IPS DF 19.7 (cell line): Measurements from ENCODE around the gene TRMT5.

ENCODE experiments used
- DNase-seq: peaks from one replicate; pipeline ENCODE4 v3.0.0-alpha.2; 2013; ENCODE audit warnings: low read depth, low spot score

Gene TRMT5

DNA sequence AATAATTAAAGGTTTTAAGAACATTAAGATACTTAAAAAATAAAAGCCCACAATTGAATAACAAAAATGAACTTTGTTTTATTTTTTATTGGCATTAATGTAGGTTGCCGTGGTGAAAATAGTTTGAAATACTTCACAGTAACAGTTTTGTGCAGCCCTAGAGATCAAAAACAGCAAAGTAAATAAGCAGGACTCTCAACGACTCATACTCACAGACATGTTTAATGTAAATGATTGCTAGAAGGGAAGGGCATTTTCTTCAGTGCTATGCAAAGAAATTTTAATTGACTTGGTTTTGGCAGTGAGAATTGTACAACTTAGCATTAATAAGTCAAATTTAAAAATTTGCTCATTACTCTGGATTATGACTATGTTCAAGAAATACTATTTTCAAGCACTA, 16.0 kb downstream of the TRMT5 start:
- no peak for DNase-seq

DNA sequence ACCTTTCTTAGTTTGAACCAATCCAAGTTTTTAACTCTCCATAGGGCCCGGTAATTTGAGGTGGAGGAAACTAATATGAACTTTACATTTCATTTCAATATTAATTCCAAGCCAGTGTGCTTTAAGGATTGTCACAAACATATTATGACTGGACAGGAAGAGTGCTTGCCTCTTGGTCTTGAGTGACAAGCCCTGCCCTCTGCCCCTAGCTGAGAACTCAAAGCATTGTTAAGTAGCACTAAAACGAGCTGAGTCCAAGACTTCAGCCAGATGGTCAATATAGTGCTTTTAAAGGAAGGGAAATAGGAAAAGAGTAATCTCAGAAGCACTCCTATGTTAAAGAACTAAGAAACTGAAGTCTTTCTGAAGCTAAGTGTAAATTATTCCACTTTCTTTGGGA, 17.1 kb downstream of the TRMT5 start:
- DNase-seq: no peak

DNA sequence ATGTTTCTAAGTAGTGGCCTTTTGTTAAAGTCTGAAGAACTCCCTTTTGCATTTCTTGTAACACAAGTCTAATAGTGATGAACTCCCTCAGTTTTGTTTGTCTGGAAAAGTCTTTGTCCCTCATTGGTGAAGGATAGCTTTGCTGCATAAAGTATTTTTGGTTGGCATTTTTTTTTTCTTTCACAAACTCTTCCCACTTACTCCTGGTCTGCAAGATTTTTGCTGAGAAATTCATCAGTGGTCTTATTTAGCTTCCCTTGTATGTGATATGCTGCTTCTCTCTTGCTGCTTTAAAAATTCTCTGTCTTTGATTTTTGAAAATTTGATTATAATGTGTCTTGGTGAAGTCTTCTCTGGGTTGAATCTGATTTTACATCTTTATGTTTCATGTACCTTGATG, 22.7 kb downstream of the TRMT5 start:
- no peak for DNase-seq

DNA sequence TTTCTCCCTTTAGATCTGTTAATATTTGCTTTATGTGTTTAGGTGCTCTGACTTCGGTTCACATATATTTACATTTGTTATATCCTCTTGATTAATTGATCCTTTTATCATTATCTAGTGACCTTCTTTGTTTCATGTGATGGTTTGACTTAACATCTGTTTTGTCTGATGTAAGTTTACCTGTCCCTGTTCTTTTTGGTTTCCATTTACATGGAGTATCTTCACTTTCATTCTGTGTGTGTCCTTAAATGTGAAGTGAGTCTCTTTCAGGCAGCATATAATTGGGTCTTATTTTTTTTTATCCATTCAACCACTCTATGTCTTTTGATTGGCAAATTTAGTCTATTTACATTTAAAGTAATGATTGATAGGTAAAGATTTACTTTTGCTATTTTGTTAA, 24.2 kb downstream of the TRMT5 start:
- no peak for DNase-seq

DNA sequence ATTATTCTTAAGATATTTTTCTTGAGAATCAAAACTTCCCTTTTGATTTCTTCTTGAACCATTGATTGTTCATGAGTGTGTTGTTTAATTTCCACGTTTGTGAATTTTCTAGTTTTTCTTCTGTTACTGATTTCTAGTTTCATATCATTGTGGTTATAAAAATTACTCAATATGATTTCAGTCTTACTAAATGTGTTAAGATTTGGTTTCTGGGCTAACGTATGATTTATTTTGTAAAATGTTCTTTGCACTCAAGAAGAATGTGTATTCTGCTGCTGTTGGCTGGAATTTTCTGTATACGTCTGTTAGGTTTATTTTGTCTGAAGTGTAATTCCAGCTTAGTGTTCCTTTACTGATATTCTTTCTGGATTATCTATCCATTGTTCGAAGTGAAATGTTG, 24.7 kb downstream of the TRMT5 start:
- no peak for DNase-seq

DNA sequence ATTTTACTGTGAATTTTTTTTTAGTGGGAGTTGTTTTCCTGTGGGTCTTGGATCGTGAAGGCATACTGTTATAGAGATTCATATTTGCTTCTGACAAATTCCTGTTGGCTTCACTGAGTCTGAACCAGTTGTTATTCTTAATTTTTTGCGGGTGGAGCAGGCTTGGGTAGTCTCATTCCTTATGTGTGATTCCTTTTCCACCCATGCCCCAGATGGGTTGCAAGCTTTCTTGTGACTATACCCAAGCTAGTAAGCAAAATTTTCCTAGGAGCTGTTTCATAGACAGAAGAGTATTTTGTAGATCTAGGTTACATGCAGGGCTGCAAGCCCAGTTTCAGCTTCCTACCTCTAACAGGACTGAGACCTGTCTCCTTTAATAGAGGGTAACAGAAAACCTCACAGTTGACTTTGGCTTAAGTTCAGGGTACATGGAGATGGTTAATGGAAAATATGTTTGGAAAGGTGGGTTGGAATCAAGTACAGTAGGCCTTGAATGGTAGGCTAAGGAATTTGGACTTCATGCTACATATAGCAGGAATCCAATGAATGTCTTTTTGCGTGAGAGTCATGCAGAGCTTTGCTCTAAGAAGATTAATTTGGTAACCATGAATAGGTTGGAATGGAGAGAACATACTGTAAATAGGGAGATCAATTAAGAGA, 29.0 kb downstream of the TRMT5 start:
- no peak for DNase-seq

DNA sequence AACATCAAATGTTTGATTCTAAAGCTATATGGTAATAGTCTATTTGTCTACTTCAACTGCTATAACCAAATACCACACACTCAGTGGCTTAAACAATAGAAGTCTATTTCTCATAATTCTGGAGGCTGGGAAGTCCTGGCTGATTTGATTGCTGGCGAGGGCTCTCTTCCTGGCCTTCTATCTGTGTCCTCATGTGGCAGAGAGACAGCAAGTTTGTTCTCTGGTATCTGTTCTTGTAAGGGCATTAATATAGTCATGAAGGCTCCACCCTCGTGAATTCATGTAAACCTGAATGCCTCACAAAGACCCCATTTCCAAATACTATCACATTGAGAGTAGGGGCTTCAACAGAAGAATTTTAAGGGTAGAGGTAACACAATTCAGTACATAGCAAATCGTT, 34.1 kb downstream of the TRMT5 start:
- no peak for DNase-seq

DNA sequence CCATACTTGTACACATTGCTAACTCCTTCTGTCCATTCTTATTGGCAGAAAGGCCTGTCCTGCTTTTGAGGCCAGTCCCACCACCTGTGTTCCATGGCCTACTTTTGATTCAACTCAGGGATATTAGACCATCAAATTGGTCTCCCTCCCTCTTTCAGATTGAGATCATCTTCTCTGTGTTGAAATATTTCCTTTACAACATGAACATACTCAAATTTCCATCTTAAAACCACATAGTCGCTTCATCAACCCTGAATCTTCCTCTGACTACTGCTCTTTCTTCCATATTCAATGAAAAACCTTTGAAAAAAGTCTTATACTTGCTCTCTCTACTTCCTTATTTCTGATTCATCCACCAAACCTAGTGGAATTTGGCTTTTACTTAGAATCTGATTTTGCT, 34.9 kb downstream of the TRMT5 start:
- no peak for DNase-seq

DNA sequence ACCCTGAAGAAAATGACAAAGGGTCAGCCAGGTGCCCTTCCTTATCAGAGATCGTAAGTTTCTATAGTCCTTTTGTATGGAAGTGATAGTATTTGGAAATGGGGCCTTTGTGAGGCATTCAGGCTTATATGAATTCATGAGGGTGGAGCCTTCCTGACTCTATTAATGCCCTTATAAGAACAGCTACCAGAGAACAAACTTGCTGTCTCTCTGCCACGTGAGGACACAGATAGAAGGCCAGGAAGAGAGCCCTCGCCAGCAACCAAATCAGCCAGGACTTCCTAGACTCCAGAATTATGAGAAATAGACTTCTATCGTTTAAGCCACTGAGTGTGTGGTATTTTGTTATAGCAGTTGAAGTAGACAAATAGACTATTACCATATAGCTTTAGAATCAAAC, 36.7 kb downstream of the TRMT5 start:
- no peak for DNase-seq

DNA sequence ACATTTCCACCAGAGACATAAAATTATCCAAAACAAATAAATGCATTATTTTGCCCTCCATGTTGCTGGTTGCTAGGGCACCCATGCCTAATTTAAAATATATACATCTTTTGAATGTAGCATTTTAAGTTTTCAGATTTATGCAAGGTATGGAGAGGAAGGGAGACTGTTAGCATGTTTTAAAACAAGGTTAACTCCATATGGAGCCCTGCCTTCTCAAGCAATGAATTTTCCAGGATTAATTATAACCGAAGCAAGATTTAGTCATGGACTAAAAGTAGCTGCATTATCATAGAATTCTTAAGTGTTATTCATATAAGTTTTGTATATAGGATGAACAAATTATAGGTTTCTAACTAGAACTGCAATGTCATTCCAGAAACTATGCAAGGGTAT, 37.2 kb downstream of the TRMT5 start:
- no peak for DNase-seq

DNA sequence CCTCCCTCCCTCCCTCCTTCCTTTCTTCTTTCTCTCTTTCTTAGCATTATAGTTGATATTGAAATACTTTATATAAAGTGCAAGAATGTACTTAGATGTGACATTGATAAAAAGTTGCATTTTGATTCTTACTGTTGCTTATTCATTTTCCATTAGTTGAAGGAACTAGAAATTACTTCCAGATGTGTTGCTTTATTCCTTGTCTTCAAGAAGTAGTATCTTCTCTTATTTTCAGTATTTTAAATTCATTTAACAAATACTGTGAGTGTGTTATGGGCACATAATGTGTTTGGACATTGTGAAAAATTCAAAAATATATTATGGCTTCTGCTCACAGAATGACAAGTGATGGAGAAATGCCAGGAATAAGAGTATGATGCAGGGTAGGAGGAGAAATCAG, 45.6 kb downstream of the TRMT5 start:
- no peak for DNase-seq

DNA sequence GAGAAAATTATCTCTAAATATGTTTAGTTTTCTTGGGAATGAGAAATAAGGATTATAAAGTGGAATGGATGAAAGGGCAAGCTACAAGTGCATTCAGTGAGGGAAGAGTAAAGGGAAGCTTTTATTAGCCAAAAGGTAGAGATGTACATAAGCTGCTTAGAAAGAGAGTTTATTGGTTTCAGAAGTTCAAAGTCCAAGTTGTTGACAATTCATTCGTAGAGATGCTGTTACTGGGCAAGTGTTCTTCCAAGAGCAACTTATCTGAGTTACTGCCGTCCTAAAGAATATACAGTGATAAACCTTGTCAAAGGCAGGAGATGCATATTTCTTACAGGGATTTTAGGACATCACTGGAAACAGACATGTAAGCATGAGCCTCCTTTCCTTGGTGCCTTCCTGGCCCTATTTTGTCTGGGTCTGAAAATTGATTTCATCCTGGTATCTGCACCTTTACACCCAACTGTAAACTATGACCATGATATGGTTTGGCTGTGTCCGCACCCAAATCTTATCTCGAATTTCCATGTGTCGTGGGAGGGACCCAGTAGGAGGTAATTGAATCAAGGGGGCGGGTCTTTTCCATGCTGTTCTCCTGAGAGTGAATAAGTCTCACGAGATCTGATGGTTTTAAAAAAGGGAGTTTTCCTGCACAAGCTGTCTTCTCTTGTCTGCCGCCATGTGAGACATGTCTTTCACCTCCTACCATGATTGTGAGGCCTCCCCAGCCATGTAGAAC, 46.8 kb downstream of the TRMT5 start:
- DNase-seq: no peak

DNA sequence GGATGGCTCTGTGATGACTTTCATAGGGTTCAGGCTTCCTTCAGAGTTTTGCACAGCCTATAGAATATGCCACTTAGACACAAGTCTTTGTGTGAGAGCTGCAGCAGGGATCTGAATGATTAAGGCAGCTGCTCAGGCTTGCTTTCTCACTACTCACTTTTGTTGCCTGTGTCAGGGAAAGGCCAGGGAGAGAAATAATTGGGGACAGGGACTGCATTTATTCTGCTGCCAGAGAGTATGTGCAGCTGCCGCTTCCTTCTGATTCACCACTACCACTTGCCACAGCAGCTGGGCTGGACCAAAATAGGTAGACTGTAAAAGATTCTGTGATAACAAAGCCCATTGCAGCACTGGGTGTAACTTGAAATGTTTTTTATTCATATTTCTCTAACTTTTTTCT, 49.7 kb downstream of the TRMT5 start:
- DNase-seq: no peak

DNA sequence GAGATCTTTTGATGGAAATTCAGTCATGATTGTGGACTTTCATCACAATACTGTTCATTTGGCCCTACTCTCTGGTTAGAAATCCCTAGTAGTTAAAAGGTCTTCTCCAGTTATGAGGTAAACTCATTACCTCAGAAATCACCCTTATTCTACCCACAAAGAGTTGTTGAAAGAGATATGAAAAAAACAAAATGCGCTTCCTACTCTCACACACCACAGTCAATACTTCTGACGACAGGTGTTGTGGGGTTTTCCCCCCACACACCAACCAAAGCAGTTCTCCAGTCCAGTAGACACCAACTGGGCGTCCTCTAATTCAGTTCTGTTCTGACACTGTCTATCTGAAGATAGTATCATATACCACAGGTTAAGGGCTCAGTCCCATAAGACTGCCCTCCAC, 54.9 kb downstream of the TRMT5 start:
- no peak for DNase-seq

DNA sequence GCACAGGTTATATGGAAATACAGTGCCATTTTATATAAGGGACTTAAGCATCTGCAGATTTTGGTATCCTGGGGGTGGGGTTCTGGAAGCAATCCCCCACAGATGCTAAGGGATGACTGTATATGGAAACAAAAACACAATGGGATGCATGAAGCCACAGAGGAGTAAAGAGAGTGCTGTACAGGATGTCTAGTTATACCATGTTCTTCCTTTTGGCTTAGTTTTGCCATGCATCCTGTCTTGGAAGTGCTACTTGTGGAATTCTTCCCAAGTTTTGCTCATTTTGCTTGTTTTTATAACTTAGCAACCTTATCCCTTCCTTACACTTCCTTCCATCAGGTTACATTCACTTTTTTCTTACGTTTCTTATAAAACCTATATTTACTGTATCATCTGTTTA, 55.6 kb downstream of the TRMT5 start:
- DNase-seq: no peak

DNA sequence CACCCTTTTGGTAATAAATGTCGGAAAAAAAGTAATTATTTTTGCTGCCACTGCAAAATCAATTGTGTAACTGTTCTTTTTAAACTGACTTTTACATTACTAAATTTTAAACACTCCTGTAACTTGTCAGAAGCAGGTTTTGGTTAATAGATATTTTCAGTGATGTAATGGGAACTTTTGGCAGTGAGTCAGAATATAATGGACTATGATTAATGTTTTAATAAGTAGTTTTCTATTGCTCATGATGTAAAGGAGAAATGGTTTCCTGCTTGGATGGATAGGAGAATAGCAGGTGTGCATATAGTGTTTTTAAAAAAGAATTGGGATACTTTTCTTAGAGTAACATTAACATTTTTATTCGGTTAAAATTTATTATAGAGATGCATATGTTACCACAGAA, 58.8 kb downstream of the TRMT5 start:
- no peak for DNase-seq
